ENCODE data around the gene RALGPS1.

Gene RALGPS1

DNA sequence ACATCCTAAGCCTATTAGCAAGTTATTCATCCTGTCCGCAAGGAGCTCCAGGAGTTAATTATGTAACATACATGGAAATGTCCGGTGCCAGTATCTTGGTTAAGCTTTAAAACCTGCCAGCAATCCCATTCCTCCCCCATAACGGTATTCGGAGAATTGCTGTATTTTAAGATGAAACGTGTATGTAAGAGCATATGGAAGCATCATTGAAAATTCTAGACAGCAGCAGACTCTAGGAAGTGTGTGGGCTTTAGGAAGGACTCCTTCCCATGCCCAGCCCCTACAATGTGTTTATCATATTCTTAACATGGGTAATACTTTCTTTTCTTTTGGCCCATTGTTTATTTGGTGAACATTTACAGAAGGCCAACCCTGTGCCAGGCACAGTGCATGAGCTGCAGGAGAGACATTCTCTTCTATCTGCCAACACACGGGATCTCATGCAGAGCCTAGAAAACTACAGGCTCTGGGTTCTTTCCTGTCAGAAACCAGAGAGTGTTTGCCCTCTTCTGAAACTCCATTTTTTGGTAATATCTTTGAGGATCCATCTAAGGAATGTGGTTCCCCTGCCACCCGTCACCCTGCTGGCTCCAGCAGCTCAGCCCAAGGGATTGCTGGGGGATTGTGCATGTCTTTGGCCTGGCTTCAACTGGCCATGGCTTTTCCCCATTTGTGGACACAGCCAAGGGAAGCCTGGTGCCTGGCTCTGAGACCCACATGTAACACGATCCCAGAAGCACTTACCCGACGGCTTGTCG lies 192.8 kb downstream of the RALGPS1 start:
- no peak for DNase-seq

DNA sequence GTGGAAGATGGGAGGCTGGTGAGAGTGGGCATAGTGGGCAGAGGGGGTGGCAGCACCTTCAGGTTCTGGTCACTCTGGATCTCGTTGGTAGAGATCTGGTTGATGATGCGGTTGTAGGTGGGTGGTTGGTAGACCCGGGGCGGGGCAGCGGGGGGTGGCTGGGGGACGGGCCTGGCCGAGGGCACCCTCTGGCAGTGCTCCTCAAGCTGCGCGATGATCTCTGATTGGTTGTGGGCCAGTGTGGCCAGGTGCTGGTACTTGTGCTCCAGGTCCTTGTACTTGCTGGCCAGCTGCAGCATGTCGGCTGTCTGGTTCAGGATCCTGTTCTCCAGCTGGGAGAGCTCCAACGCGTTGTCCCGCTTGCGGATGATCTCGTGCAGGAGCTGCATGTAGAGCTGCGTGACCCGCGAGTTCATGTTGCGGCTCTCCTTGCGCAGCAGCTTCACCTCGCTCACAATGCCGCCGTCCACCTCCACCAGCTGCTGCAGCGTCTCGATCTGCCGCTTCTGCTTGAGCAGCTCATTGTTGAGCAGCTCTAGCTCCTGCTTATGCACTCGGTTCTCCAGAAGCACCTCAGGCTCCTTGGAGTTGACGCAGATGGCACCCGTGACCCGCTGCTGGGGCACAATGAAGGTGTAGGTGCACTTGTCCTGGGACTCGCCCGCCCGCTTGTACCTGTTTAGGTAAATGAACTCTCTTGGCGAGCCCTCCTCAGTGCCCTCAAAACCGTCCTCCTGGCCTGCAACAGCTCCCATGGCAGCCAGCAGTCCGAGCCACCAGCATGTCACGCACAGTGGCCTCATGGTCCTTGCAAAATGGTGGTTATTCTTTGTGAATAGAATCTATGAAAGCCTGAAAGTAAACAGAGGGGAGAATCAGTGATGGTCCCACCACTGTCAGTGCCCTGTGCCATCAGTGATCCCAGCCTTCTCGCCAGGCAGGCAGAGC lies 193.6 kb downstream of the RALGPS1 start:
- DNase-seq, result no peak

DNA sequence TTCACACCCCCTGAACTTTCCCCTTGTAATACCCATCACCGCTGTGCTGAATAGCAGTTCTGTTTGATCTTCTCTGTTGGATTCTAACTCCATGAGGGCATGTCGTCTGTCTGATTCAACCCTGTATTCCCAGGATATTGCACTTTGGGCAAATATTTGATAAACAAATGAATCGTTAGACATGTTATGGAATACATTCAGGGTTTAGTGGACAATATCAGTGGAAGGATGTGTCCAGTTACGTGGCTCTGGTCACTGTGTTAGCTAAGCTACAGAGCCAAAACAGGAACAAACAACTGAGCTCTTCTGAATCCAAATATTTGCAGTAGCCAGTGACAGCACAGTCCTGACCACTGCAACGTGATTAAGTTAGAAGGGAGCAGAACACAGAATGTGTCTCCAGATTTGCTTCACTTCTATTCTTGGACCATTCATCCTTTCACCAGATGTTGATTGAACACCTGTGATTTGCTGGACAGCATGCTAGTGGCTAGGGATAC lies 194.7 kb downstream of the RALGPS1 start:
- no peak for DNase-seq

DNA sequence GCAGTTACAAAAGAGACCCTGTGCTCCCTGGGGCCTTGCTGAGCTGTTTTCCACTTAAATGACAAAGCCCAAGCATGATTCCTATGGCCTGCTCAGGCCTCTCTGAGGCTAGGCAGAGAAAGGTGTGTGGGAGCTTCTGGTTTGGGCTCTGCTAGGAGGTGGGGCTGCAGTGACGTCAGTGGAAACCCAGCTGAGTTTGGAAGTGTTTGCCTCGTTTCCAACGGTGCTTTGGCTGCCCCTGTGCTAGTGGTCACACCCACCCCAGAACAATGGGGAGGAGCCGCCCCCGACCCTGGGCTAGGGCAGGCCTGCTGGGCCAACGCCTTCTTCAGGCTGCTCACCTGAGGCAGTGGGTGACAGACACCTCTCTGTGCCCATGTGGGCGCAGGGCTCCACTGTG lies 197.5 kb downstream of the RALGPS1 start:
- DNase-seq, result no peak

DNA sequence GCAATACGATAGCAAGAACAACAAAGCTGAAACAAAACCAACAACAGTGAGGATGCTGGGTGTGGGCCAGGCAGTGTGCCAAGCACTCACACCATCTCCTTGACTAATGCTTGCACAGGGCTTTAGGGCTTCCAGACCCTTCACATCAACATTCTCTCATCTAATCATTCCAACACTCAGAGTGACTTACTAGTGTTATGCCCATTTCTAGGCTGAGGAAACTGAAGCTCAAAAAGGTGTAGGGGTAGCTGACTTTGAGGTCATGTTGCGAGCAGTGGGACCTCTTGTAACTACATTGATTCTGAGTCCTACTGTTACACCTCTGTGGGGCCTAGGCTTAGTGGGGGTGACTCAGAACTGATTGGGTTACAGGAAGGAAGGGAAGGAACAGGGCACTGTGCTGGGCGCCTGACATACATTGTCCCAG lies 198.2 kb downstream of the RALGPS1 start:
- DNase-seq, result no peak

DNA sequence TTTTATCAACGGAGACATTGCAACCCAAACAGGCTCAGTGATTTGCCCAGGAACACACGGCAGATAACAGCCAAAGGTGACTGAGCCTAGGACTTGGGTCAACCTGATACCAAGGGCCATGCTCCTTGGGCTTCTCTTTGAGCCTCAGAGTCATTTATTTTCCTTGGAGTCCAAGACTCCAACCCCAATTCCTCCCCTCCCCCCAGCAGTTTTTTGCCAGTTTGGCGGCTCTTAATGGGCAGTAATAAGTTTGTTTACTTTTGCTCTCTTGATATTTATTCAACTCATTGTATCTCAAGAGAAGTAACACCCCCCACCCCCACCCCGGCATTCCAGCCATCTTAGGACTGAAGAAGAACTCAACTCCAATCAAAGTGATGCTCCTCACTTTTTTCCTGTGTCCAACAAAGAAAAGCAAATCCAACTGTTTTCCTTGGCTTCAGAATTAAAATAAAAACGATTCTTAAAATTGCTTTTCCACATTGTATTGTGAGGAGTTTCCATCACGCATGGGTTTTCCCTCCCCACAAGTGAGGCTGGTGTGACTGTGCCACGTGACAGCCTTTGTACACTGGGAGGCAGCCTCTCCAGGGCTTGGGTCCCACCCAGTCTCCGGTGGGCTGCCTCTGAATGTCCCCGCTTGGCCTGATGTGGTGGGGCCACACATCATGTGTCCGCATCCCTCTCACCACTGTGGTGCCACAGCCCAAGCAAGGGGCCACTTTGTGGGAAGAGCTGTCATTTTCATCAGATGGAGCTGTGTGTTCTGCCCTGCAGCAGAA lies 198.8 kb downstream of the RALGPS1 start:
- no peak for DNase-seq

DNA sequence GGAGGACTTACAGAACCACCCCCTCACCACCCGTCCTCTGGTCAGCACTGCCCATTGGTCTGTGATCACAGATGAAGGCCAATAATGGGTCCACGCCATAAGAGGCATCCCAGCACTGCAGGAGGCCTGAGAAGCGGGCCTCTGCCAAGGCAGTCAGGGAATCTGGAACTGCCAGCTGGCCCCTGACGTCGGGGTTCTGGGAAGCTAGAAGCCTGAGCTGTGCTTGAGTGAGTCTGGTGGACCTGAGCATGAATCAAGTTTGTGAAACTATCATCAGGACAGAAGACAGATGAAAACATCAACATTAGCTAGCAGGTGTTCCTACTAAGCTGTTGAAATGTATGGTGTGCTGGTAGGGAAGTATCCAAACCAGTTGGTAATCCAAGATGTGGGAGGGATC lies 200.0 kb downstream of the RALGPS1 start:
- no peak for DNase-seq

DNA sequence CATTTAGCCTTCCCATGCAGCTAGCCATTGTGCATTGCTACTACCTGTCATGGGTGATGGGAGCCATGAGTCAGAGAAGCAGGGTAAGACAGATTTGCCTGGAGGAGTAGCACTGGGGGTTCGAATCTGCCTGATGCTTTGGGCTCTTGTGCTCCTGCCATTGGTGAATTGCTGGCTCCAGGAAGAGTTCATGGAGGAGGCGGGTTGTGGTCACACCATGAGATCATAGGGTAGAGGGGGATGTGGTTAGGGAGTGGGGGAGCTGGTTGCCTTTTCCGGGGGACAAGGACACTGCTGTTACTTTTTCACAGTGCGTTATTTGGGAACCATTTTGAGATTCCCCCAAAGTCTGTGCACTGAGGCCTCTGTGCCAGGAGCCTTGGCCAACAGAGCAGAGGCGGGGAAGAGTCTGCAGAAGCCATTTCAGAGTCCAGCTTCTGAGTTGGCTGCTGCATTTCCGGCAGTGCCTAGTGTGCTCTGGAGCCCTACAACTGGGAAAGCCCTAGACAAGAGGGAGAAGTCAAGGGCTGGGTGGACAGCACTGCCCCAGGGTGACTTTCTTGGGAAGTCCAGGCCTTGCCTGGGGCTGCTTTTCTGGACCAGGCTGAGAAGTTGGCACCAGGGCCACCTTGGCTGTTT lies 201.6 kb downstream of the RALGPS1 start:
- no peak for DNase-seq

DNA sequence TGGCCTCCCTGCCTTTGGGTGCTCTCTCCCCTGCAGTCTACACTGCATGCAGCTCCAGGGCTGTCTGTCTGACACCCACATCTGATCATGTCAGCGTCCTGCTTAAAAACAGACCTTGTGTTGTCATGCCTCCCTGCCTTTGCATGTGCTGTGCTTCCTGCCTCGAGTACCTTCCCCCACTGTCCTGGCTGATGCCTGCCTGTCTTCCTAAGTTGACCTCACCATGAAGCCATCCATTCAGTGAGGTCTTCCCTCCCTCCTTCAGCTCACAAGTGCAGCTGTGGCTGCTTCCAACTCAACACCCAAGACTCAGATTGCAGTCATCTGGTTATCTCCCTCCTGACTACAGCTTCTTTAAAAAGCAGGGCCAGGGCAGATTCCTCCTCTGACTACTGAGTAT lies 202.4 kb downstream of the RALGPS1 start:
- DNase-seq, result no peak

DNA sequence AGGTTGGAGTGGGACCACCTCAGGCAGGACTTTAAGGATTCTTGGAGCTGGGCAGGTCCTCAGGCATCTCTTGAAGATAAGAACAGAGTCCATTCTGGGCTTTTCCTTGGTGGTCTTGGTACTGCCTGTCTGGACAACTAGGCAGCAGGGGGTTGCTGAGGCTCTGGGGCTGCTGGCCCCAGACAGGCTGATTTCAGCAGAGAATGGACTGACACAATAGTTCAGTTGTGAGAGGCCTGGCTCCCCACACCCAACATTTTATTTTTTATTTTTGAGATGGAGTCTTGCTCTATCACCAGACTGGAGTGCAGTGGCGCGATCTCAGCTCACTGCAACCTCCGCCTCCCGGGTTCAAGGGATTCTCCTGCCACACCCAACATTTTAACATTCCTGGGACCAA lies 203.2 kb downstream of the RALGPS1 start:
- DNase-seq, result no peak

DNA sequence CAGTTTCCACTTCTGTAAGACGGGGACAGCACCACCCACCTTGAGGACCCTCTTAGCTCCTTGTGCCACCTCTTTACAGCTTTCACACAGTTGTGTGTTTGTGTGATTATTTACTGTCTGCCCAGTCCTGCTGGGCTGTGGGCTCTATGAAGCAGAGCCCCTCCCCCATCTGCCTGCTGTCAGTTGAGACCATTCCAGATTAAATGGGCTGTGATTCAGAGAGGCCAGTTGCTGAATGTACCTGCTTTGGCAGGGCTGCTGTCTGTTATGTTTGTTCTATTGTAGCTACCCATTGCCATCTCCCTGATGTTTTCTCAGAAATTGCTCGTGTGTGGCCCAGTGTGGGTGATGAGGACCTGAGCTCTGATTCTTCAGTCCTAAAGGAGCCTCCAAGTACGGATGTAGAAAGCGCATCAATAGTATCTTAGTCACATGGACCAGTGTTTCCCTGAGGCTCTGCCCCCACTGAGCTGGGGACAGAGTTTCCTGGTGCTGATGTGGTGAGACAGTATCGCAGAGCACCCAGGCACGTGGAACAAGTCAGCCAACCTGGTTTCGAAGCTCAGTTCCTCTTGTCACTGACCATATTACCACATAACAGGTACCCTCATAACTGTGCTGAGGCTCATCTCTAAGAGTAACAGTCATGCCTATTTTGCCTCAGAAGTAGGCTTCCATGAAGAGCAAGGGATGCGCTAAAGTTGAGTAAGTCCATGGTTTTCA lies 204.2 kb downstream of the RALGPS1 start:
- DNase-seq, result no peak

DNA sequence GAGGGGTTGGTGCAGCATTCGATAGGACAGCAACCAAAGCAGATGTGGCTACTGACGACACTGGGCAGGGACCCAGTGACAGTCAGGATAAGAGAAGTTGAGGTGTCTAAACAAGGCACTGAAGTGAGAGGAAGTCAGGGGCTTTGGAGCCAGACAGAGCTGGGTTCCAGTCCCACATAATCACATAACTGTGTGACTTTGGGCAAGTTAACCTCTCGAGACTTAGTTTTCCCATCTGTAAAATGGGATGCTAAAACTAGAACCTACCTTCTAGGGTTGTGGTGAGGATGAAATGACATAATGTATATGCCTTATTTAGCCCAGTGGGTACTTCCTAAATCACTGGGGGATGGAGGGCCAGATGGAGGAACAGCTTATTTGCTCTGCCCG lies 204.7 kb downstream of the RALGPS1 start:
- no peak for DNase-seq

DNA sequence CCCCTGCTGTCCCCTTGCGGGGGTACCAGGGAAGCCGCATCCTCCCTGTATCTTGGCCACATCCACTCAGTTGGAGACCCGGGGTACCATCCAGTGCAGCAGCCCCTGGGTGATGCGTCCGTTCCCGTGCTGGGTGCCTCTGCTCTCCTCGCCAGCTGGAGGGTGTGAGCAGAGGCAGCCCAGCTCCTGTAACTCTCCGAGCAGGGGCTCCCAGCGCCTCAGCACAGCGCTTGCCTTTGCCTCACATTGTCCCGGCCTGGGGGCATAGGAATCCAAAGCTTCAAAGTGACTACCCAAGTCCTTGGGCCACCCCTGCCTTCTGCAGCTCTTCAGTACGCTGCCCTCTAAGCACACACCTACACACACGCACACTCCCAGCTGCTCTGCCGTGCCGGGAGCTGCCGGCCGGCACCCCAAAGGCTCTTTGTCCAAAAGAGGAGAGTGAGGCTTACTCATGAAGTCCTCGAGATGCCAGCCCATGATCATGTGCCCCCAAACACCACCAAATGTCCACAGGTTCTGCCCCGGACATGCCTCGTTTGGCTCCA lies 207.1 kb downstream of the RALGPS1 start:
- DNase-seq, result no peak

DNA sequence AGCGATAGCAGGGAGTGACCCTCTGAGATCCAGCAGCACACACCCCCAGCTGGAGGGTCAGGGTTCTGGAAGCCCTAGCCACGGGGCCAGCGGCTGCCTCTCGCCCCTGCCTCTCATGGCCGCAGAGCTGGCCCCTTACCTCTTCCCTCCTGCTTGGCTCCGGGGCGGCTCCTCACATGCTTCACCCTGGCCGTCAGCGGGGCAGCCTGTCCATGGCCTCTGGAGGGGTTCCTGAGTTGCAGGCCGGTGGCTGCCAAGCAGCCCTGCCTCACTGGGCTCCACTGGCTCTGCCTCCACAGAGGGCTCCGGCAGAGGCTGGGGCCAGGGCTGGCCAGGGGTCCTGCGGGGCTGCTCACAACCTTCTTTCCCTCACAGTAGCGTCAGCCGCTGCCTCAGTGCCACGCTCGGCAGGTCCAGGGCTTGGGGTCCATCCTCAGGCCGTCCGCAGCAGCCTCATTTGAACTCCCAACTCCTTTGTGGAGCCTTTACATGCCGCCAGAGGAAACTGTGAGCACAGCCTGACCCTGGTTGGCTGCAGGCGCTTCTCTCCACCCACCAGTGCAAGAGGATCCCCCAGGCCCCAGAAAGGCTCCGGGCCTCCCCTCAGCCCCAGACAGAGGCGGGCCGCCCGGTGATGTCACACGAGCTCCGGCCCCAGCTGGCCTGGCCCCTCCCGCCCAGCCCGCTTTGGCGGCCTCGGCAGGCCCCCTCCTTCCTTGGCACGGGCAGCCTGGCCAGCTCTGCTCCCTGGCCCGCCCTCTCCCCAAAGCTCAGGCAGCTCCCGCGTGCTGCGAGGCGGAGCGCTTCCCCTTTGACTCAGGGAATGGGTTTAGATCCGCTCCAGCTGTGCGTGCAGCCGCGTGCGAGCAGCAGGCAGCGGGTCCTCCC lies 207.8 kb downstream of the RALGPS1 start, which contains the start of gene ANGPTL2:
Gene ANGPTL2, minus strand, starts transcription at position 460 of the 888 bp plus-strand sequence. CDS start 13,904 bp downstream, outside the sequence.
- no peak for DNase-seq

DNA sequence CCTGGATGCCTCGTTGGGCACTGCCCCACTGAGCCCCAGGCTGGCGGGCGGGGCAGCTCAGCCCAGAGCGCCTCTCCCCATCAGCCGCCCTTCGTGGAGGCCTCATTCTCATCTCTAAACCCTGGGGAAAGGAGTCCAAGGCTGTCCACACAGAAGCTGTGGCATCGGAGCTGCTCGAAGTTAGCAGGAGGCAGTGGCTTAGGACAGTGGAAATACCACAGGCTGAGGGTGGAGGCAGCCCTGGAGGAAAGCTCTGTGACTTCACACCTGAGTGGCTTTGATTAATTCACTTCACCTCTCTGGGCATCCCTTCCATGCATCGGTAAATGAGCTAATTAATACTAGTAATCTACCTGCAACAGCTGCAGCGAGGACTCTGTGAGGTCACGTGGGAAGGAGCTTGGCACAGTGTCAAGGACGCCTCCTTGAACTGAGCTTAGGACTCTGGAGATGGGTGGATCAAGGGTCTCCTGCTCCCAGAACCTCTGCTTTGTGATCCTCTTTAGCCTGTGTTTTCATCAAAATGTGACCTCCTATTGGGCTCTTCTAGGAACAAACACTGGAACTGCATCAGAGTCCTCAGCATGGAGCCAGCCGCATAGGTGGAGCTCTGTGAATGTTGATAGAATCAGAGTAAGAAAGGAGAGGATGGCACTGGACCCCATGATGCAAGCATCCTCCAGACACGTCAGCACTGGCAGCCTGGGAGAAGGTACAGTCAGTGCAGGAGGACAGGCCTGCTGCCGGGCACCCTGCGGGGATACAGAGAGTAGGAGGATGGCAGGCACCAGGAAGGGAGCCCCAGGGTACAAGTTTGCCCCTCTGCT lies 208.7 kb downstream of the RALGPS1 start:
- no peak for DNase-seq

DNA sequence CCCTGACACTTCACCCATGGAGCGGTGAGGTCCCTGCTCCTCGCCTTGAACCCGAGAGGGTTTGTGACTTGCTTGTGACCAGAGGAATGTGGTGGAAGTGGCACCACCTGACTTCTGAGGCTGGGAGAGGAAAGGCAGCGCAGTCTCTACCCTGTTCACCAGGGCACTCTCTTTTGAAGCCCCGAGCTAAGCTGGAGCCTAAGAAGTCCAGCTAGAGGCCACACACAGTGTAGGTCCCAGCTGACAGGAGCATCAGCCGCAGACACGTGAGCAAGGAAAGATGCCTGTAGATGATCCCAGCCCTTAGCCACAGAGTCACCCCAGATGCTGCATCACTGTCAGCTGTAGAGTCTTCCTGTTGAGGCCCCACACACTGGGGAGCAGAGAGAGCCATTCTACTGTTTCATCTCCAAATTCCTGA lies 209.5 kb downstream of the RALGPS1 start:
- DNase-seq, result no peak

DNA sequence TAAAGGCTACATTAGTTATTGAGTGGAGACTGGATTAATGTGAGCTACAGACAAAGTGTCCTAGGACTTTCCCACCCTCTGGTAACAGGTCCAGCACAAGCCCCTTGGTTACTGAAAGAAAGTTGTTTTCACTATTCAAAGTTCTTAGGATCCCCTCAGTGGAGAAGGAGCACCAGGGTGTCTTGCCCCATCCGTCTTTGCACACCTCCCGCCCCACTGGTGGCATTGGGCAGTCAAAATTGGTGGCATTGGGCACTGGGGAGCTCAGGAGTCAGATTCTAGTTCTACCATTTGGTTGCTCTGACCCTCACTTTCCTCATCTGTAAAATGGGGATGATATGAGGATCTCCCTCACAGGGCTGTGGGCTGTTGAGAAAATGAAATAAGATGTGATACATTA lies 210.2 kb downstream of the RALGPS1 start:
- DNase-seq, result no peak

DNA sequence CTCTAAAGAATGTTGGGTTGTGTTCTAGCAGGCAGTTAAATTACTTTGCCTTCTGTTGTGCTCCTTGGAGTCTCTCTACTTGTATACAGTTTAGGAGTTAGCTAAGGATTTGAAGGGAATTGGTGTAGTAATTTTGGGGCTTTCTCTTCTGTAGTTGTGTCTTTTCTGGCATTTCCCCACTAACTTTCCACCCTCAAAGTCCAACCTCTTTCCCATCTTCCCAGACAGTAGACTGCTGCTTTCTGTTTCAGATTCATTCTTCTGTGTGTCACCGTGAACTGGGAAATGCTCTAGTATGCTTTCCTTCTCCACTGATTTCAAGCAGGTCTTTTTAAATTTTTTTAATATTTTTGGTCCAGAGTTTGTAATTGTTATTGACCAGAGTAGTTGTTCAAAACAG lies 212.4 kb downstream of the RALGPS1 start:
- no peak for DNase-seq

DNA sequence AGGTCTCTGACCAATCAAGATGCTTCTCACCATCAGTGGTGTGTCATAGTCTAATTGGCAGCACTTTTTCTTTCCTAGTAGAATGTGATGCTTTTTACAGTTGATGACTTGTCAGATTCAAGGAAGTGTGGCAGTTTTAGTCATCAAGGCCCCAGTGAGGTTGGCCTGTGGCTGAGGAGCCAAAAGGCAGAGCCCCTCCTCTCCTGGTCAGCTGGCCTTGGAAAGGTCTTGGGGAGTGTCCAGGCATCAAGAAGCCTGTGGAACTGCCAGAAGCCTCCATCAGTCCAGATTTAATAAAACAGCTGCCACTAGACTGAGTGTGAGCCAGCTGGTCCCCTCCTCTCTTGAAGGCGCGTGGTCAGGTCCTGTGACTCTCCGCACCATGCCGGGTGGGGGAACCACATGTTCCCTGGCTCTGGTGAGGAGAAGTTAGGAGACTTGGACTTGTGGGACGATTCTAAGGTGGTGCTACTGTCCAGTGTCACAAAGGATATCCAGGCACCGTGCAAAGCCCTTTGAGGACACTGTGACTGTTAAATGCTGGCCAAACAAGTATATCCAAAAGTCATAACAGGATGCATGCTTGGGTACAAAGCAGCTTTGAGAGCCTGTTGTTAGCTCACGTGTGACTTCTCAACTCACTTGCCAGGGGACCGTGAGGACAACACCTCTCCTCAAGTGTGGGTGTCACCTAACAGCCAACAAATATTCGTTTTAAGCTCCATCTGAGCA lies 213.9 kb downstream of the RALGPS1 start:
- DNase-seq, result no peak

Data from SIG-M5 (cell line).